GM10266 (cell line): ENCODE results near the gene L3MBTL2.

ENCODE experiments used
- DNase-seq: peaks from one replicate; pipeline ENCODE4 v3.0.0; 2012; ENCODE audit errors: extremely low spot score
- CTCF ChIP-seq: IDR thresholded peaks from 2 replicates; pipeline ENCODE4 v1.5.1; 2012; ENCODE audit warnings: mild to moderate bottlenecking, low read depth; ENCODE audit not compliant: control insufficient read depth, insufficient read depth; ENCODE audit errors: missing control alignments

The L3MBTL2 gene

GRCh38 chr22:41229730-41230400 lies 24.8 kb downstream of the L3MBTL2 start:
- no peak for TF ChIP-seq CTCF

GRCh38 chr22:41230401-41230785 lies 25.3 kb downstream of the L3MBTL2 start:
- DNase-seq: no peak
- TF ChIP-seq CTCF: no peak

More at GRCh38 chr22:41229730-41230400, 24.8 kb downstream of the L3MBTL2 start:
- DNase-seq: no peak

- DNase-seq: no peak
- no peak for TF ChIP-seq CTCF
These were observed 26.3 kb downstream of the L3MBTL2 start for GRCh38 chr22:41231369-41231768.

- TF ChIP-seq CTCF: no peak
- DNase-seq: no peak
These were observed 29.9 kb downstream of the L3MBTL2 start for GRCh38 chr22:41234815-41235695.

- no peak for TF ChIP-seq CTCF
- no peak for DNase-seq
These were observed 32.1 kb downstream of the L3MBTL2 start for GRCh38 chr22:41237036-41237706.

GRCh38 chr22:41237707-41238569 lies 32.8 kb downstream of the L3MBTL2 start:
- peak; percentile 94 for DNase-seq
- peak; percentile 89 for TF ChIP-seq CTCF
